K562 (cell line): ENCODE results near the gene NYAP2.

Experiments
- BACH1 ChIP-seq: fragments of 200-800 bp; sonication (Bioruptor generic); IDR thresholded peaks from 2 replicates; pipeline ENCODE4 v1.6.1; 2016; ENCODE audit warnings: missing genetic modification characterization, missing compliant biosample characterization
- BRCA1 ChIP-seq, 2 experiments: fragments of 450-650 bp in 1 of 2; sonication (generic) in 1 of 2; formaldehyde crosslinking in 1 of 2; IDR thresholded peaks; 2 replicates each; pipeline versions ENCODE4 v1.5.0 to v1.6.1; 2017 to 2020; ENCODE audit warnings: mild to moderate bottlenecking in 1 of 2, missing genetic modification reagents in 1 of 2
- CEBPB ChIP-seq: fragments of 450-650 bp; IDR thresholded peaks from 2 replicates; pipeline ENCODE4 v1.6.1; 2016; ENCODE audit warnings: missing genetic modification characterization, missing compliant biosample characterization
- CREB1 ChIP-seq, 2 experiments: sonication (generic) in 1 of 2; formaldehyde crosslinking in 1 of 2; IDR thresholded peaks; 2 replicates each; pipeline versions ENCODE4 v1.6.1 to v1.8.0; 2012 to 2022; ENCODE audit warnings: inconsistent platforms in 1 of 2, mild to moderate bottlenecking in 1 of 2, missing genetic modification reagents in 1 of 2, moderate library complexity in 1 of 2
- CTCF ChIP-seq, 3 experiments: IDR thresholded peaks in 2 of 3; conservative IDR thresholded peaks in 1 of 3; 2 replicates each; pipeline ENCODE4 v1.5.1; 2011 to 2012; ENCODE audit warnings: low read length in 3 of 3, mild to moderate bottlenecking in 3 of 3, control low read depth in 2 of 3, improper control_type of control experiment in 1 of 3, inconsistent platforms in 1 of 3, low read depth in 1 of 3, mixed read lengths in 1 of 3, moderate library complexity in 1 of 3; ENCODE audit not compliant: insufficient read depth in 2 of 3
- KDM1A ChIP-seq, 2 experiments: fragments of 450-650 bp; IDR thresholded peaks; 2 replicates each; pipeline ENCODE4 v1.6.1; 2016; ENCODE audit warnings: mild to moderate bottlenecking in 2 of 2
- MCM2 ChIP-seq: fragments of 450-650 bp; IDR thresholded peaks from 2 replicates; pipeline ENCODE4 v1.6.1; 2017; ENCODE audit warnings: low read depth, mild to moderate bottlenecking
- MEF2D ChIP-seq: conservative IDR thresholded peaks from 2 replicates; pipeline ENCODE4 v1.6.1; 2016; ENCODE audit warnings: low read depth, missing genetic modification characterization, missing compliant biosample characterization
- MXI1 ChIP-seq: IDR thresholded peaks from 2 replicates; pipeline ENCODE4 v1.6.1; 2011; ENCODE audit warnings: low read depth, mild to moderate bottlenecking, improper control_type of control experiment, low read length
- POLR2AphosphoS5 ChIP-seq: IDR thresholded peaks from 2 replicates; pipeline ENCODE4 v1.6.1; 2011; ENCODE audit warnings: mild to moderate bottlenecking, low read depth, low read length, moderate library complexity; ENCODE audit not compliant: control insufficient read depth, insufficient read depth
- REST ChIP-seq, 2 experiments: fragments of 450-650 bp; formaldehyde crosslinking in 1 of 2; IDR thresholded peaks; 2 replicates each; pipeline versions ENCODE4 v1.4.0 to v1.6.1; 2014 to 2020; ENCODE audit warnings: mild to moderate bottlenecking in 2 of 2, borderline replicate concordance in 1 of 2, low read depth in 1 of 2
- USF2 ChIP-seq: sonication (generic); formaldehyde crosslinking; IDR thresholded peaks from 2 replicates; pipeline ENCODE4 v1.5.0; 2020; ENCODE audit warnings: missing genetic modification reagents
- XRCC5 ChIP-seq: fragments of 200-400 bp; formaldehyde crosslinking; IDR thresholded peaks from 2 replicates; pipeline ENCODE4 v1.6.1; 2017; ENCODE audit warnings: low read depth, mild to moderate bottlenecking, low read length

GRCh38 chr2:225452677-225453076 is 53.2 kb downstream of the NYAP2 start:
- no peak for TF ChIP-seq BACH1
- no peak for TF ChIP-seq CEBPB
- no peak for TF ChIP-seq USF2 (CRISPR knock-in tag)
- no peak for TF ChIP-seq CTCF (IDR thresholded peaks at IDR 0.05 in 2 of 3, conservative IDR thresholded peaks at IDR 0.05 in 1 of 3; ENCODE audit: insufficient read depth in 2 of 3, low read depth in 1 of 3, low read length in 3 of 3)
- TF ChIP-seq BRCA1 (IDR thresholded peaks at IDR 0.05): no peak
- TF ChIP-seq BRCA1 (CRISPR knock-in tag; IDR thresholded peaks at IDR 0.05): no peak
- no peak for TF ChIP-seq POLR2AphosphoS5
- TF ChIP-seq XRCC5: no peak
- TF ChIP-seq MXI1: no peak
- no peak for TF ChIP-seq MEF2D
- no peak for TF ChIP-seq CREB1 (IDR thresholded peaks at IDR 0.05)
- TF ChIP-seq CREB1 (CRISPR knock-in tag; IDR thresholded peaks at IDR 0.05): no peak
- TF ChIP-seq KDM1A (IDR thresholded peaks at IDR 0.05): no peak
- no peak for TF ChIP-seq MCM2
- TF ChIP-seq REST (IDR thresholded peaks at IDR 0.05; ENCODE audit: borderline replicate concordance): no peak
- TF ChIP-seq REST (CRISPR knock-in tag; IDR thresholded peaks at IDR 0.05; ENCODE audit: low read depth): no peak
